ENCODE data around the gene ASCC2.
"Not testable (repeated sequence)": the region's sequence is repeated elsewhere in the genome, so short reads cannot be mapped to it uniquely, and the experiment has no call there.

Gene ASCC2

DNA sequence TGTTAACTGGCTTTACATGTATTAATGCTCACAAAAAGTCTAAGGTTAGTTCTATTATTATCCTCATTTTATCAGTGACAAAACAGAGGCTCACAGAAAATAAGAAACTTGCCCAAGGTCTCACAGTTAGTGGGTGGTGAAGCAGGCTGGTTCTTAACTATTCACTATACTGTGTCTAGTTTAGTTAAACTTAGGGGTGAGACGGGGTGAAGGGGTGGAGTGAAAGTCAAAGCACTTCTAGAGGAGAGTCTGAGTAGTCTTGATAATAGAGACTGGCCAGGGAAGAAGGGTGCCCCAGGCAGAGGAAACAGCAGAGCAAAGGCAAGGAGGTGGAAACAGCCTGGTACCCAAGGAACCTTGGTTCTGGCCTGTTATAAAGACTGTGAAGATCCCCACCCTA is 4.0 kb downstream of the ASCC2 start:
- Histone ChIP-seq H3K4me3 (ENCODE audit: low read depth, low read length) (no peak overlapping the region), H3K9ac (no peak overlapping the region), H3K9me3 (ENCODE audit: control insufficient read depth, low read length) (no peaks in the 10 kb centered on the region), H2AFZ (no peak overlapping the region), H3K4me2 (ENCODE audit: low read length) (no peak overlapping the region), H3K79me2 (no peaks in the 10 kb centered on the region), H3K4me1 (peaks cover 4% of the 10 kb centered on the region), H3K36me3 (ENCODE audit: control insufficient read depth, insufficient read depth, low read length) (no peaks in the 10 kb centered on the region), H3K27me3 (ENCODE audit: control insufficient read depth, insufficient read depth, low read length) (no peaks in the 10 kb centered on the region), H3K27ac (no peak overlapping the region)
- TF ChIP-seq, protein P1, sequence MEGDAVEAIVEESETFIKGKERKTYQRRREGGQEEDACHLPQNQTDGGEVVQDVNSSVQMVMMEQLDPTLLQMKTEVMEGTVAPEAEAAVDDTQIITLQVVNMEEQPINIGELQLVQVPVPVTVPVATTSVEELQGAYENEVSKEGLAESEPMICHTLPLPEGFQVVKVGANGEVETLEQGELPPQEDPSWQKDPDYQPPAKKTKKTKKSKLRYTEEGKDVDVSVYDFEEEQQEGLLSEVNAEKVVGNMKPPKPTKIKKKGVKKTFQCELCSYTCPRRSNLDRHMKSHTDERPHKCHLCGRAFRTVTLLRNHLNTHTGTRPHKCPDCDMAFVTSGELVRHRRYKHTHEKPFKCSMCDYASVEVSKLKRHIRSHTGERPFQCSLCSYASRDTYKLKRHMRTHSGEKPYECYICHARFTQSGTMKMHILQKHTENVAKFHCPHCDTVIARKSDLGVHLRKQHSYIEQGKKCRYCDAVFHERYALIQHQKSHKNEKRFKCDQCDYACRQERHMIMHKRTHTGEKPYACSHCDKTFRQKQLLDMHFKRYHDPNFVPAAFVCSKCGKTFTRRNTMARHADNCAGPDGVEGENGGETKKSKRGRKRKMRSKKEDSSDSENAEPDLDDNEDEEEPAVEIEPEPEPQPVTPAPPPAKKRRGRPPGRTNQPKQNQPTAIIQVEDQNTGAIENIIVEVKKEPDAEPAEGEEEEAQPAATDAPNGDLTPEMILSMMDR (IDR thresholded peaks at IDR 0.05): no peak

DNA sequence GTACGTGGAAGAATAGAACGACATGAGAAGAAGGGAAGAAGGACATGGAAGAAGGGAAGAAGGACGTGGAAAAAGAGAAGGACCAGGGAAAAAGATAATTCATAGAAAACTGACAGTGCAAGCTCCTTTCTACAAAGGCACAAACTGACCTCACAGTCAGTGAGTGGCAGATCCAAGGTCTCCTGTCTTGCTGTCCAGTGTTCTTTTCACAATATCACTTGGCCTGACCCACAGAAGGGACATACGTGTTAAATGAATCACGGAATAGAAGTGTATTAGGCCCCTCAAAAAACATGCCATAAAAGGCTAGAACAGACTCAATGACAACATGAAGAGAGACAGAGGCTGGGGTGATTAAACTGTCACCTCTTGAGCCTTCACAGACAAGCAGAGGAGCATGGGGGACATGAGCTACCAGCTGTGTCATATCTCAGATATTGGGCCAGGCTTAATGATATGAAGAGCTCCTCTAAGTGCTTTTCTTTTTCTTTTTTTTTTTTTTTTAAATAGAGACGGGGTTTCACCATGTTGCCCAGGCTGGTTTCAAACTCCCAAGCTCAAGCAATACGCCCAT is 4.6 kb downstream of the ASCC2 start:
- H3K9me3 ChIP-seq (ENCODE audit: control insufficient read depth, low read length): no peaks in the 10 kb centered on the region
- TF ChIP-seq, protein P1 (IDR thresholded peaks at IDR 0.05): no peak
- no peaks in the 10 kb centered on the region for H3K36me3 ChIP-seq (ENCODE audit: control insufficient read depth, insufficient read depth, low read length)

DNA sequence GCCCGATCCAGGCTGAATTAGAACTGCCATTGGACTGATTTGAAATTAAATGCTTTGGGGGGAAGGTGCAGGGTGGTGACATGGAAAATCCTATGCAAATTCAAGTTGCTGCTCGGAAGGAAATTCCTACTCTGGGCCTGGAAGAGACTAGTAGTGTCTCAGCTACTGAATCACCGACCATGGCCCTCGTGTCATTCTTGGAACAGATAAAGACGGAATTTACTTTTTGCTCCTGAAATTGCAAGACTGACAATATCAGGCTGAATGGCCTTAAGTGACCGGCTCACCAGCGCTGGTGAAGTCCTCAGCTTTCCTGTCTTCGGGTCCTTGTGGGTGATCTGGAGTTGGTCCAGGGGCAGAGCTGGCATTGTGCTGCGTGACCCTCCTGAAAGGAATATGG is 6.1 kb downstream of the ASCC2 start:
- Histone ChIP-seq H3K4me1 (no peaks in the 10 kb centered on the region), H3K79me2 (no peaks in the 10 kb centered on the region), H3K27me3 (ENCODE audit: control insufficient read depth, insufficient read depth, low read length) (no peaks in the 10 kb centered on the region), H3K9ac (no peak overlapping the region), H2AFZ (no peak overlapping the region), H3K4me2 (ENCODE audit: low read length) (no peak overlapping the region), H3K9me3 (ENCODE audit: control insufficient read depth, low read length) (no peaks in the 10 kb centered on the region), H3K36me3 (ENCODE audit: control insufficient read depth, insufficient read depth, low read length) (no peaks in the 10 kb centered on the region), H3K27ac (no peak overlapping the region), H3K4me3 (ENCODE audit: low read depth, low read length) (no peak overlapping the region)
- TF ChIP-seq, protein P1 (IDR thresholded peaks at IDR 0.05): no peak

More for the DNA sequence above, 4.6 kb downstream of the ASCC2 start:
- Histone ChIP-seq H2AFZ (no peak overlapping the region), H3K4me3 (ENCODE audit: low read depth, low read length) (no peak overlapping the region), H3K79me2 (no peaks in the 10 kb centered on the region), H3K27me3 (ENCODE audit: control insufficient read depth, insufficient read depth, low read length) (no peaks in the 10 kb centered on the region), H3K4me1 (peaks cover under 1% of the 10 kb centered on the region), H3K27ac (no peak overlapping the region), H3K4me2 (ENCODE audit: low read length) (no peak overlapping the region), H3K9ac (no peak overlapping the region)

DNA sequence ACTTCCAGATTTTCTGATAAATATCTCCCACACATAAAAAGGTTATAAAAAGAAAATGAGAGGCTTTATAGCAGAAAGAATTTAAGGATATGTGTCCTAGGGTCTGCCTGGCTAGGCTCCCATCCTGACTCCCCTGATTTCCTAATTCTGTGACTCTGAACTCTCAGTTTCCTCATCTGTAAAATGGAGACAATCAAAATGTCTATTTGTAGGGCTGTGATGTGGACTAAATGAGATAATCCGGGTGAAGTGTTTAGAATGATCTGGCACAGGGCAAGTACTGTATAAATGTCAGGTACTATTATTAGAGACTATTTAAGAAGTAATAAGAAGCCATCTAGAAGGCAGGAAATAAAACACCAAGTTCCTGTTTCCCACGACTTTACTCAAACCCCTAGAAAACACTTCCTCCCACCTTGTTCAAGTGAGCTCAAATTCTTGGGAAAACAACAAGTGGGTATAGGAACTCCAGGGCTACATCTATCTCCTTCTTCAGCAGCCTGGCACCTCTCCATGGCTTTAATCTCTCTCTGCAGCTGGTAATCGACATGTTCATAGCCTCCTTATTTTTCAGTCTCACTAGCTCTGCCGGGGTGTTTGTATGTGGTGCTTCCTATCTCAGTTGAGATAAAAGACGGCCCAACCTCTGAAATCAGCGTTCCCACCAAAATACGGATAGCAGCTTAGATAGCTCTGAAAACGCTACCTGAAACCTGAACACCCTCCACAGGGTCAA is 6.7 kb downstream of the ASCC2 start:
- H3K4me3 ChIP-seq (ENCODE audit: low read depth, low read length): no peak overlapping the region
- H3K4me1 ChIP-seq: no peaks in the 10 kb centered on the region
- no peak overlapping the region for H3K9ac ChIP-seq
- H3K9me3 ChIP-seq (ENCODE audit: control insufficient read depth, low read length): no peaks in the 10 kb centered on the region
- no peaks in the 10 kb centered on the region for H3K36me3 ChIP-seq (ENCODE audit: control insufficient read depth, insufficient read depth, low read length)
- H2AFZ ChIP-seq: no peak overlapping the region
- H3K79me2 ChIP-seq: no peaks in the 10 kb centered on the region
- H3K4me2 ChIP-seq (ENCODE audit: low read length): no peak overlapping the region
- H3K27ac ChIP-seq: no peak overlapping the region
- H3K27me3 ChIP-seq (ENCODE audit: control insufficient read depth, insufficient read depth, low read length): no peaks in the 10 kb centered on the region
- TF ChIP-seq, protein P1 (IDR thresholded peaks at IDR 0.05): no peak

DNA sequence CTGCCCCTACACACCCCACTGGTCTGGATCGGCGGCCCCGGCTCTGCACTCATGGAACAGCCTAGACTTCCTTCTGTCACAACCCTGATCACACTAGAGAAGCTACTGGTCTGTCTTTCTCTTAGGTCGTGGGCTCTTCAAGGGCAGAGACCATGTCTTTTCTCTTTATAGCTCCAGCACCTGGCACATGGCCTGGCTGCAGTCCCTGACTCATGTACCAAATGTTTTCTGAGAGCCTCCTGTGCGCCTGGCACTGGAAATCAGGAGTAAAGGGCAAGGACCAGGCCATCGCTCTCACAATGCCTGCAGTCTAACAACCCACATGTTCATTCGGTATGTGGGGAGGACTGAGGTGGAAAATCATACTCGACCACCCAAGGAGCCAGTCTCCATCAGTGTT is 7.5 kb downstream of the ASCC2 start:
- Histone ChIP-seq H3K79me2 (no peaks in the 10 kb centered on the region), H3K4me2 (ENCODE audit: low read length) (no peak overlapping the region), H3K36me3 (ENCODE audit: control insufficient read depth, insufficient read depth, low read length) (no peaks in the 10 kb centered on the region), H3K4me3 (ENCODE audit: low read depth, low read length) (no peak overlapping the region), H3K9ac (no peak overlapping the region), H2AFZ (no peak overlapping the region), H3K27ac (no peak overlapping the region), H3K4me1 (no peaks in the 10 kb centered on the region), H3K27me3 (ENCODE audit: control insufficient read depth, insufficient read depth, low read length) (no peaks in the 10 kb centered on the region), H3K9me3 (ENCODE audit: control insufficient read depth, low read length) (no peaks in the 10 kb centered on the region)
- TF ChIP-seq, protein P1 (IDR thresholded peaks at IDR 0.05): no peak

DNA sequence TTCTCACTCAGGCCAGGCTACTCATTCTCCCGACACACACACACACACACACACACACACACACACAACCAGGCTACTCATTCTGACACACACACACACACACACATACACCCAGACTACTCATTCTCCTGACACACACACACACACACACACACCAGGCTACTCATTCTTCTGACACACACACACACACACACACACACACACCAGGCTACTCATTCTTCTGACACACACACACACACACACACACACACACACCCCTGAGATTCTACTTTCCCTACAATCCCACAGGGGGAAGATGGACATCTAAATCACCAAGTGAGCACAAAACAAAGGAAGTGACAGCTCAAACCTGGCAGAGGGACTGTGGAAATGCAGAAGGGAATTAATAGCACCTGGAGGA is 10.3 kb downstream of the ASCC2 start:
- not testable (repeated sequence) for H3K27ac ChIP-seq; H3K27me3 ChIP-seq (ENCODE audit: control insufficient read depth, insufficient read depth, low read length); H2AFZ ChIP-seq; H3K4me3 ChIP-seq (ENCODE audit: low read depth, low read length); H3K79me2 ChIP-seq; H3K9ac ChIP-seq; H3K36me3 ChIP-seq (ENCODE audit: control insufficient read depth, insufficient read depth, low read length); H3K9me3 ChIP-seq (ENCODE audit: control insufficient read depth, low read length); H3K4me1 ChIP-seq; H3K4me2 ChIP-seq (ENCODE audit: low read length)
